ENCODE results near the gene CSMD2.

CSMD2 gene

DNA sequence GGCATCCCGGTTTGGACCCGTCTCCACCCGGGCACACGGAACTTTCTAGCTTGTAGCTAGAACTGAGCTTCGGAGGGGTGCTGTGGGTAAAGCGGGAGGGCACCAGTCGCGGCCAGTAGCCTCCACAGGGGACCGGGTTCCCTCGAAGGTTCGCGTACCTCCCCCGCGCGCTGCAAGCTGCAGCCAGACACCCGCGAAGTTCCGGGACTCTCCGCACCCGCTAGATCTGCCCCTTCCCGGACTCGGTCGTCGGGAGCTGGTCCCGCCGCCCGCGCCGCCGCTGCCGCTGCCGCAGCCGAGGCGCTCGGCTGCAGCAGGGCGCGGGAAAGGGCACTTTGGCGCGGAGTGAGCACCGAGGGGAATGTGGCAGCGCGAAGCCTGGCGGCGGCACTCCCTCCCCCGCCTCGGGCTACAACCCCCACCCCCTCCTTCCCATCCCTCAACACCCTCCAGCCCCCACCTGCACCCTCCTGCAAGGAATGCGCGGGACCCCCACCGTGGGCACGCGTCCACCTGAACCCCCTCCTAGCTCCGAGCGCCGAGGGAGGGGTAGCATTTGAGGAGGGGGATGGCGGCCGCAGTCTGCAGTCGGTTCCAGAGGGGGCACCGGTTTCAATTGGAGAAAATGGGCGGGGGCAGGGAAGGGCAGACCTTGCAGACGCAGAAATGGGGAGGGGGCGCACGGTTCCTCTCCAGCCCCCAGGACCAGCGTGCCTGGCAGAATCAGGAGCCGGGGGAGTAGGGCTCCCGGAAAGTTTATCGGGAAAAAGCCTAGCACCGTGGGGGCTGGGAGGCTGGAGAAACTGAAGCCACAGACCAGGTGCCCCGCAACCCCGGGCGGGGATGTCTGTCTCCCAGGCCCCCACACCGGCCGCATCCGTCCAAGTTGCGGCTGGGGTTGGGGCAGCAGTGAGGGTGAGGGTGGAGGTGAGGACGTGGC, 968 bp downstream of the CSMD2 start (continued):
- TF ChIP-seq ZNF70 (CRISPR knock-in tag; IDR thresholded peaks at IDR 0.05): no peak
- TF ChIP-seq, protein P1, sequence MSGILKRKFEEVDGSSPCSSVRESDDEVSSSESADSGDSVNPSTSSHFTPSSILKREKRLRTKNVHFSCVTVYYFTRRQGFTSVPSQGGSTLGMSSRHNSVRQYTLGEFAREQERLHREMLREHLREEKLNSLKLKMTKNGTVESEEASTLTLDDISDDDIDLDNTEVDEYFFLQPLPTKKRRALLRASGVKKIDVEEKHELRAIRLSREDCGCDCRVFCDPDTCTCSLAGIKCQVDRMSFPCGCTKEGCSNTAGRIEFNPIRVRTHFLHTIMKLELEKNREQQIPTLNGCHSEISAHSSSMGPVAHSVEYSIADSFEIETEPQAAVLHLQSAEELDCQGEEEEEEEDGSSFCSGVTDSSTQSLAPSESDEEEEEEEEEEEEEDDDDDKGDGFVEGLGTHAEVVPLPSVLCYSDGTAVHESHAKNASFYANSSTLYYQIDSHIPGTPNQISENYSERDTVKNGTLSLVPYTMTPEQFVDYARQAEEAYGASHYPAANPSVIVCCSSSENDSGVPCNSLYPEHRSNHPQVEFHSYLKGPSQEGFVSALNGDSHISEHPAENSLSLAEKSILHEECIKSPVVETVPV (CRISPR knock-in tag; IDR thresholded peaks at IDR 0.05): no peak

DNA sequence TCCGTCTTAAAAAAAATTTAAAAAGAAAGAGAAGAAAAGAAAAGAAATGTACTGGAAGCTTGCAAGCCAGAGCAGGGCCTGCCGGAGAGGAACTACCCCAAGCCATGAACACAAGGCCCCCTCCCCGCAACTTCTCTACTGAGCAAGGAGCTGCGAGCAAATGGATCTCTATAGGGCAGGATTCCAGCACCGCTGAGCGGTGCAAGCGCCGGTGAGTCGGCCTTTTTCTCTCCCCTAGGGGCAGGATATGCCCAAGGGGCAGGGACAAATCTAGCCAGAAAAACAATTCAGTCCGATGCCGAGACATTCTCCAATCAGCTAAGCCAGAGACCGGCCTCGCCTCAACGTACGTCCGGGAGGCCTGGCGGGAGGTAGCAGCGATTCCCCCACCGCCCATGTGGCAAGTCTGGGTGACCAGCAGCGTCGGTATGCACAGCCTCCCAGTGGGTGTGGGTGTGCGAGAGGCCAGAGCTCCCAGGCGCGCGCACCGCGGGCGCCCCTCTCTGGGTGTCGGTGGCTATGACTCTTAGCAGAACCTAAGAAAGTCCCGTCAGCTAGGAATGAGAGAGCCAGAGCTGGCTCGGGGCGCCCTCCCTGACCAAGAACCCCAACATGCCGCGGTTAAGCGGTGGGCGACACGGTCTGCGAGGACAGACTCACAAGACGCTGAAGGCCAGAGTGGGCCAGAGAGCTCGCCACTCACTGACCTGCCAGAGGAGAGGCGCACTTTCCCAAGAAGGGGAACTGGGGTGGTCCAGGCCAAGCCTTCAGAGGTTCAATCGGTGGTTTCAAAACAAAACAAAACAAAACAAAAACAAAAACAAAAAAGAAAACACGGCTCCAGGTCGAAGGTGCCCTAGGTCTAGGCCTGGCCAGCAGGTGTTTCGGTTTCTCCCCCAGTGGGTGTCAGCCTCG, 1.9 kb downstream of the CSMD2 start:
- peak; percentile 94 for ATAC-seq
- TF ChIP-seq TCF4 (CRISPR knock-in tag; IDR thresholded peaks at IDR 0.05; ENCODE audit: borderline replicate concordance) (peak; percentile 46; the same call in 1 of the 2 replicates), ZC3H10 (CRISPR knock-in tag; IDR thresholded peaks at IDR 0.05) (no peak)
- TF ChIP-seq, protein P2, sequence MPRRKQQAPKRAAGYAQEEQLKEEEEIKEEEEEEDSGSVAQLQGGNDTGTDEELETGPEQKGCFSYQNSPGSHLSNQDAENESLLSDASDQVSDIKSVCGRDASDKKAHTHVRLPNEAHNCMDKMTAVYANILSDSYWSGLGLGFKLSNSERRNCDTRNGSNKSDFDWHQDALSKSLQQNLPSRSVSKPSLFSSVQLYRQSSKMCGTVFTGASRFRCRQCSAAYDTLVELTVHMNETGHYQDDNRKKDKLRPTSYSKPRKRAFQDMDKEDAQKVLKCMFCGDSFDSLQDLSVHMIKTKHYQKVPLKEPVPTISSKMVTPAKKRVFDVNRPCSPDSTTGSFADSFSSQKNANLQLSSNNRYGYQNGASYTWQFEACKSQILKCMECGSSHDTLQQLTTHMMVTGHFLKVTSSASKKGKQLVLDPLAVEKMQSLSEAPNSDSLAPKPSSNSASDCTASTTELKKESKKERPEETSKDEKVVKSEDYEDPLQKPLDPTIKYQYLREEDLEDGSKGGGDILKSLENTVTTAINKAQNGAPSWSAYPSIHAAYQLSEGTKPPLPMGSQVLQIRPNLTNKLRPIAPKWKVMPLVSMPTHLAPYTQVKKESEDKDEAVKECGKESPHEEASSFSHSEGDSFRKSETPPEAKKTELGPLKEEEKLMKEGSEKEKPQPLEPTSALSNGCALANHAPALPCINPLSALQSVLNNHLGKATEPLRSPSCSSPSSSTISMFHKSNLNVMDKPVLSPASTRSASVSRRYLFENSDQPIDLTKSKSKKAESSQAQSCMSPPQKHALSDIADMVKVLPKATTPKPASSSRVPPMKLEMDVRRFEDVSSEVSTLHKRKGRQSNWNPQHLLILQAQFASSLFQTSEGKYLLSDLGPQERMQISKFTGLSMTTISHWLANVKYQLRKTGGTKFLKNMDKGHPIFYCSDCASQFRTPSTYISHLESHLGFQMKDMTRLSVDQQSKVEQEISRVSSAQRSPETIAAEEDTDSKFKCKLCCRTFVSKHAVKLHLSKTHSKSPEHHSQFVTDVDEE (CRISPR knock-in tag; IDR thresholded peaks at IDR 0.05): no peak

DNA sequence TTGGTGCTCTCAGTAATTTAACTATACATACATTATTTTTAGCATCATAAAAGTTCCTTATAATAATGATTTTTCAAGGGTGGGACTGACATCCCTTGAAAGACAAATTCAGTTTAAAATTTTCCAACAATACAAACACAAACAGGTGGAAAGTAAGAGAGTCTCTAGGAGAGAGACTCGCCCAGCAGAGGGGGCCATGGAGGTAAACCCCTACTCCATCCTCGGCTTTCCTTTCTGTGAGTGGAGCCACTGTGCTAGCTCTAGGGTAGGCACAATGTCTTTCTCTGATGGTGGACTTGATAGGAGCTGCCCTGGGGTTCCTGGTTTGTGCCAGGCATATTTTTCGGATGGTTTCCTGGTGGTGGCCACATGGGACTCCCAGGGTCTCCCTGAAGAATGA, 8.3 kb downstream of the CSMD2 start:
- ATAC-seq: no peak
- no peak for TF ChIP-seq ZFP3 (CRISPR knock-in tag; IDR thresholded peaks at IDR 0.05)
- TF ChIP-seq, protein P3, sequence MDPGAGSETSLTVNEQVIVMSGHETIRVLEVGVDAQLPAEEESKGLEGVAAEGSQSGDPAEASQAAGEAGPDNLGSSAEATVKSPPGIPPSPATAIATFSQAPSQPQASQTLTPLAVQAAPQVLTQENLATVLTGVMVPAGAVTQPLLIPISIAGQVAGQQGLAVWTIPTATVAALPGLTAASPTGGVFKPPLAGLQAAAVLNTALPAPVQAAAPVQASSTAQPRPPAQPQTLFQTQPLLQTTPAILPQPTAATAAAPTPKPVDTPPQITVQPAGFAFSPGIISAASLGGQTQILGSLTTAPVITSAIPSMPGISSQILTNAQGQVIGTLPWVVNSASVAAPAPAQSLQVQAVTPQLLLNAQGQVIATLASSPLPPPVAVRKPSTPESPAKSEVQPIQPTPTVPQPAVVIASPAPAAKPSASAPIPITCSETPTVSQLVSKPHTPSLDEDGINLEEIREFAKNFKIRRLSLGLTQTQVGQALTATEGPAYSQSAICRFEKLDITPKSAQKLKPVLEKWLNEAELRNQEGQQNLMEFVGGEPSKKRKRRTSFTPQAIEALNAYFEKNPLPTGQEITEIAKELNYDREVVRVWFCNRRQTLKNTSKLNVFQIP (CRISPR knock-in tag; IDR thresholded peaks at IDR 0.05; ENCODE audit: borderline replicate concordance, low read depth): no peak
- TF ChIP-seq ZNF565 (CRISPR knock-in tag; conservative IDR thresholded peaks at IDR 0.05; ENCODE audit: low read depth): no peak

DNA sequence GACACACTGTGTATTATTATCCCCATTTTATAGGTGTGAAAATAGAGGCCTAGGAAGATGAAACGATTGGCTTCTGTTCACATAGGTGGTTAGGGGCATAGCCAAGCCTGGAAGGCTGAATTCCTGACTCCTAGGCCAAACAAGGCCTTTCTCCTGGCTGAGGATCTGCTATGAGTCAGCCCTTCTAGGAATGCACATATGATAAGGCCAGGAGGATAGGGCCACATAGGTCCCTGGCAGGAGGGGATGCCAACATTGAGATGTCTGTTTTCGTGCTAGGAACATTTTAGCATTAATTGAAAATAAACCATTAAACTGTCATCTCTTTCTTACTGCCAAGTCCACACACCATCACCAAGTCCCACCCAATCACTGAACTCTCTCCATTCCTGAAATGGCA, 9.2 kb downstream of the CSMD2 start:
- ATAC-seq: no peak
- TF ChIP-seq SNAI2 (CRISPR knock-in tag; IDR thresholded peaks at IDR 0.05): no peak
- no peak for TF ChIP-seq TOX (CRISPR knock-in tag; IDR thresholded peaks at IDR 0.05; ENCODE audit: borderline replicate concordance)
- TF ChIP-seq ZNF8 (CRISPR knock-in tag; IDR thresholded peaks at IDR 0.05): no peak
- no peak for TF ChIP-seq ISL1 (CRISPR knock-in tag; IDR thresholded peaks at IDR 0.05)
- TF ChIP-seq RARB (CRISPR knock-in tag; IDR thresholded peaks at IDR 0.05): no peak
- TF ChIP-seq ZC3H10 (CRISPR knock-in tag; IDR thresholded peaks at IDR 0.05): no peak
- TF ChIP-seq ZFP30 (CRISPR knock-in tag; IDR thresholded peaks at IDR 0.05): no peak

DNA sequence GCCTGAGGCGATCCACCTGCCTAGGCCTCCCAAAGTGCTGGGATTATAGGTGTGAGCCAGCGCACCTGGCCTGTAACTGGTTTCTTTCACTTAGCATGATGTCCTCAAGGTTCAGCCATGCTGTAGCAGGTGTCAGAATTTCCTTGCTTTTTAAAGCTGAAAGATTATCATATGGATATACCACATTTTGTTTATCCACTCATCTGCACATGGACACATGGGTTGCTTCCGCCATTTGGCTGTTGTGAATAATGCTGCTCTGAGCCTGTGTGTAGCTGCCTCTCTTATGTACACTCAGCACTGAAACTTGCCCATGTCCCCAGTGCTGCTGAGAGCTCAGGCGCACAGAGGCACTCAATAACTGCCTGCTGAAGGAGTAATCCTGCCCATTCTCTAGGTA, 11.8 kb downstream of the CSMD2 start:
- ATAC-seq: no peak
- TF ChIP-seq ZNF8 (CRISPR knock-in tag; IDR thresholded peaks at IDR 0.05) (no peak), ZNF565 (CRISPR knock-in tag; conservative IDR thresholded peaks at IDR 0.05; ENCODE audit: low read depth) (no peak), ARNTL (CRISPR knock-in tag; IDR thresholded peaks at IDR 0.05; ENCODE audit: borderline replicate concordance, low read depth) (no peak), CSDC2 (CRISPR knock-in tag; IDR thresholded peaks at IDR 0.05) (no peak), ZFP30 (CRISPR knock-in tag; IDR thresholded peaks at IDR 0.05) (no peak), GLIS3 (CRISPR knock-in tag; IDR thresholded peaks at IDR 0.05) (no peak), TCF4 (CRISPR knock-in tag; IDR thresholded peaks at IDR 0.05; ENCODE audit: borderline replicate concordance) (no peak), SNAI2 (CRISPR knock-in tag; IDR thresholded peaks at IDR 0.05) (no peak), ZNF70 (CRISPR knock-in tag; IDR thresholded peaks at IDR 0.05) (no peak), BACH2 (CRISPR knock-in tag; IDR thresholded peaks at IDR 0.05; ENCODE audit: borderline replicate concordance) (no peak)
- TF ChIP-seq, protein P2 (CRISPR knock-in tag; IDR thresholded peaks at IDR 0.05): no peak
- TF ChIP-seq, protein P1 (CRISPR knock-in tag; IDR thresholded peaks at IDR 0.05): no peak
- TF ChIP-seq, protein P4, sequence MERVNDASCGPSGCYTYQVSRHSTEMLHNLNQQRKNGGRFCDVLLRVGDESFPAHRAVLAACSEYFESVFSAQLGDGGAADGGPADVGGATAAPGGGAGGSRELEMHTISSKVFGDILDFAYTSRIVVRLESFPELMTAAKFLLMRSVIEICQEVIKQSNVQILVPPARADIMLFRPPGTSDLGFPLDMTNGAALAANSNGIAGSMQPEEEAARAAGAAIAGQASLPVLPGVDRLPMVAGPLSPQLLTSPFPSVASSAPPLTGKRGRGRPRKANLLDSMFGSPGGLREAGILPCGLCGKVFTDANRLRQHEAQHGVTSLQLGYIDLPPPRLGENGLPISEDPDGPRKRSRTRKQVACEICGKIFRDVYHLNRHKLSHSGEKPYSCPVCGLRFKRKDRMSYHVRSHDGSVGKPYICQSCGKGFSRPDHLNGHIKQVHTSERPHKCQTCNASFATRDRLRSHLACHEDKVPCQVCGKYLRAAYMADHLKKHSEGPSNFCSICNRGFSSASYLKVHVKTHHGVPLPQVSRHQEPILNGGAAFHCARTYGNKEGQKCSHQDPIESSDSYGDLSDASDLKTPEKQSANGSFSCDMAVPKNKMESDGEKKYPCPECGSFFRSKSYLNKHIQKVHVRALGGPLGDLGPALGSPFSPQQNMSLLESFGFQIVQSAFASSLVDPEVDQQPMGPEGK (CRISPR knock-in tag; IDR thresholded peaks at IDR 0.05; ENCODE audit: borderline replicate concordance): no peak

Data from SK-N-SH treated with all-trans-retinoic acid at 6 μM for 48 hours (cell line).